Common myeloid progenitor, CD34-positive (primary cell): Measurements from ENCODE around the gene CTSK. TPM values are rescaled to one million over a fixed set of nuclear protein-coding genes. Genes with fewer than 3 reads are reported as not detected.
"Not testable (repeated sequence)": the region's sequence is repeated elsewhere in the genome, so short reads cannot be mapped to it uniquely, and the experiment has no call there.

Experiments used
- CTCF ChIA-PET: fragments of 350-600 bp; sonication (Branson Sonifier 250); formaldehyde crosslinking; loops from one replicate; lab custom pipeline; 2021; ENCODE audit warnings: antibody characterized with exemption; lab: Charles Lee
- POLR2A ChIA-PET: fragments of 350-600 bp; sonication (Branson Sonifier 250); formaldehyde crosslinking; loops from one replicate; lab custom pipeline; 2021; ENCODE audit warnings: antibody characterized with exemption; lab: Charles Lee
- DNase-seq, 3 donors: peaks; one replicate each; pipeline versions ENCODE4 v3.0.0 to v3.0.0-alpha.2; 2013
- H3K27ac ChIP-seq, 2 experiments: 1 replicate in 1 of 2; 2 replicates in 1 of 2; pipeline ENCODE4 v1.7.0; 2013; ENCODE audit warnings: inconsistent platforms in 2 of 2, low read length in 2 of 2, mild to moderate bottlenecking in 2 of 2, low read depth in 1 of 2, moderate library complexity in 1 of 2; ENCODE audit not compliant: severe bottlenecking in 2 of 2, insufficient read depth in 1 of 2, poor library complexity in 1 of 2
- H3K27me3 ChIP-seq, 5 experiments: replicated peaks in 2 of 5; 1 replicate in 3 of 5; 2 replicates in 2 of 5; pipeline versions ENCODE4 v1.6.1 to v1.7.0; 2013; ENCODE audit warnings: low read length in 4 of 5, mild to moderate bottlenecking in 2 of 5, moderate library complexity in 2 of 5, inconsistent platforms in 1 of 5; ENCODE audit not compliant: insufficient read depth in 5 of 5, control insufficient read depth in 4 of 5
- H3K36me3 ChIP-seq, 4 experiments: 1 replicate in 2 of 4; 2 replicates in 2 of 4; pipeline versions ENCODE4 v1.6.1 to v1.7.0; 2013; ENCODE audit warnings: low read length in 3 of 4, control low read depth in 1 of 4, mild to moderate bottlenecking in 1 of 4; ENCODE audit not compliant: control insufficient read depth in 4 of 4, insufficient read depth in 4 of 4
- H3K4me1 ChIP-seq, 4 experiments: 1 replicate in 3 of 4; 2 replicates in 1 of 4; pipeline versions ENCODE4 v1.6.1 to v1.7.1; 2013; ENCODE audit warnings: low read length in 3 of 4, mild to moderate bottlenecking in 3 of 4, control low read depth in 1 of 4, inconsistent platforms in 1 of 4, moderate library complexity in 1 of 4; ENCODE audit not compliant: control insufficient read depth in 4 of 4, insufficient read depth in 4 of 4; ENCODE audit errors: control extremely low read depth in 1 of 4
- H3K4me3 ChIP-seq, 7 experiments: 1 replicate in 4 of 7; 2 replicates in 3 of 7; pipeline versions ENCODE4 v1.5.1 to v1.7.0; 2013; ENCODE audit warnings: mild to moderate bottlenecking in 7 of 7, low read length in 6 of 7, moderate library complexity in 6 of 7, inconsistent platforms in 2 of 7, low read depth in 2 of 7, control low read depth in 1 of 7; ENCODE audit not compliant: insufficient read depth in 4 of 7, control insufficient read depth in 1 of 7; ENCODE audit errors: extremely low read depth in 1 of 7
- H3K9me3 ChIP-seq, 5 experiments: 1 replicate in 4 of 5; 2 replicates in 1 of 5; pipeline versions ENCODE4 v1.6.1 to v1.7.1; 2013; ENCODE audit warnings: low read length in 4 of 5, mild to moderate bottlenecking in 2 of 5, inconsistent platforms in 1 of 5, low read depth in 1 of 5, moderate library complexity in 1 of 5; ENCODE audit not compliant: control insufficient read depth in 4 of 5, insufficient read depth in 2 of 5; ENCODE audit errors: control extremely low read depth in 1 of 5
- WGBS: methylation state at CpG from one replicate; pipeline ENCODE4 v1.1.5; 2013; ENCODE audit not compliant: insufficient coverage; 5-methylcytosine and 5-hydroxymethylcytosine counted together
- polyA plus RNA-seq: library from polyadenylated mRNA; unstranded; fragments of 120-200 nt; gene quantifications from one replicate; pipeline ENCODE4 v1.2.1, GENCODE V29; 2013

Gene CTSK
- polyA plus RNA-seq, result 3.9 TPM

GRCh38 chr1:150808121-150808520, at the start of gene CTSK:
Gene CTSK, minus strand, starts transcription at chr1:150808260. Its CDS starts 1,455 bp downstream, at chr1:150806805.
- no peak for DNase-seq
- H3K9me3 ChIP-seq, result no peaks in the 10 kb centered on the region
- H3K4me3 ChIP-seq, result peak within 1 kb of the TSS in 5 of 7 experiments; percentile 13 to 66 (median 34)
- no peaks in the 10 kb centered on the region for H3K27me3 ChIP-seq
- ChIA-PET CTCF (interaction anchor here (1.4 kb wide), 1 partner anchor 11 kb away, joined by 4 read pairs; no protein-coding TSS in a partner anchor), POLR2A (no interaction called here)
- WGBS, result 78% methylated on average over 7 of the region's 7 CpGs
- peaks cover 7 to 19% (median 14%) of the 10 kb centered on the region in 4 experiments for H3K4me1 ChIP-seq
- H3K27ac ChIP-seq, result peak within 1 kb of the TSS in 1 of 2 experiments; percentile 40
- peaks cover 2 to 29% (median 22%) of the 10 kb centered on the region in 4 experiments for H3K36me3 ChIP-seq

- Histone ChIP-seq H3K36me3 (peaks cover 6 to 42% (median 11%) of the 10 kb centered on the region in 4 experiments), H3K4me1 (peaks cover 0 to 11% (median 5%) of the 10 kb centered on the region in 4 experiments), H3K4me3 (peak overlapping the region in 1 of 7 experiments; percentile 42)
- POLR2A ChIA-PET, H3K27ac ChIP-seq, H3K27me3 ChIP-seq, H3K9me3 ChIP-seq: not testable (repeated sequence)
- peak; percentile 22 to 62 (median 48) for DNase-seq
- CTCF ChIA-PET, result interaction anchor here (1.2 kb wide), 1 partner anchor 15 kb away, joined by 3 read pairs; no protein-coding TSS in a partner anchor
- WGBS, result no CpG with 5 or more reads among the region's 3 CpGs
Measured at GRCh38 chr1:150852734-150853133, 44.7 kb upstream of the CTSK start.

- POLR2A ChIA-PET, result not testable (repeated sequence)
Measured at GRCh38 chr1:150850801-150851362, 42.8 kb upstream of the CTSK start.

GRCh38 chr1:150846473-150847146, 38.5 kb upstream of the CTSK start:
- Histone ChIP-seq H3K4me1 (peaks cover 0 to 9% (median 3%) of the 10 kb centered on the region in 4 experiments), H3K4me3 (no peak overlapping the region), H3K27ac (no peak overlapping the region), H3K36me3 (peaks cover 0 to 15% (median 6%) of the 10 kb centered on the region in 4 experiments), H3K27me3 (no peaks in the 10 kb centered on the region), H3K9me3 (no peaks in the 10 kb centered on the region)
- 100% methylated on average over 1 of the region's 4 CpGs for WGBS
- ChIA-PET CTCF (interaction anchor here (0.9 kb wide), 1 partner anchor 17 kb away, joined by 3 read pairs; no protein-coding TSS in a partner anchor), POLR2A (no interaction called here)
- no peak for DNase-seq

More at GRCh38 chr1:150850801-150851362, 42.8 kb upstream of the CTSK start:
- H3K27ac ChIP-seq, CTCF ChIA-PET, DNase-seq, H3K4me3 ChIP-seq, H3K9me3 ChIP-seq, H3K27me3 ChIP-seq: not testable (repeated sequence)
- Histone ChIP-seq H3K4me1 (peaks cover 0 to 11% (median 5%) of the 10 kb centered on the region in 4 experiments), H3K36me3 (peaks cover 6 to 34% (median 9%) of the 10 kb centered on the region in 4 experiments)
- WGBS, result 99% methylated on average over 22 of the region's 49 CpGs

GRCh38 chr1:150843474-150843873, 35.4 kb upstream of the CTSK start:
- H3K36me3 ChIP-seq, result peaks cover 10 to 21% (median 11%) of the 10 kb centered on the region in 4 experiments
- no peak overlapping the region for H3K27ac ChIP-seq
- peaks cover 0 to 9% (median 3%) of the 10 kb centered on the region in 4 experiments for H3K4me1 ChIP-seq
- no peak for DNase-seq
- no peaks in the 10 kb centered on the region for H3K27me3 ChIP-seq
- POLR2A ChIA-PET, result no interaction called here
- no CpG with 5 or more reads among the region's 2 CpGs for WGBS
- CTCF ChIA-PET, result interaction anchor here (1.5 kb wide), 1 partner anchor 8 kb away, joined by 3 read pairs; no protein-coding TSS in a partner anchor
- H3K4me3 ChIP-seq, result no peak overlapping the region
- H3K9me3 ChIP-seq, result no peaks in the 10 kb centered on the region

GRCh38 chr1:150842964-150843363, 34.9 kb upstream of the CTSK start:
- no CpG with 5 or more reads among the region's 2 CpGs for WGBS
- Histone ChIP-seq H3K27ac (no peak overlapping the region), H3K27me3 (no peaks in the 10 kb centered on the region), H3K4me3 (no peak overlapping the region), H3K36me3 (peaks cover 12 to 17% (median 15%) of the 10 kb centered on the region in 4 experiments), H3K9me3 (no peaks in the 10 kb centered on the region), H3K4me1 (peaks cover 0 to 9% (median 3%) of the 10 kb centered on the region in 4 experiments)
- DNase-seq, result no peak
- POLR2A ChIA-PET, result no interaction called here
- CTCF ChIA-PET, result interaction anchor here (1.5 kb wide), 1 partner anchor 8 kb away, joined by 3 read pairs; no protein-coding TSS in a partner anchor
